HG02588 (cell line): ENCODE measurements around the gene CDKN2B-AS1.

Source experiments
- ATAC-seq: cut with Tn5 transposase; IDR thresholded peaks from one replicate; pipeline ENCODE4 v1.9.1; 2021; ENCODE audit warnings: mild to moderate bottlenecking, moderate library complexity; ENCODE audit not compliant: unreplicated experiment

Gene CDKN2B-AS1

GRCh38 chr9:22147813-22148527 lies 153.4 kb downstream of the CDKN2B-AS1 start:
- ATAC-seq, result no peak

- no peak for ATAC-seq
Measured at GRCh38 chr9:22148528-22148875, 153.9 kb downstream of the CDKN2B-AS1 start.

GRCh38 chr9:22148876-22149637 lies 154.5 kb downstream of the CDKN2B-AS1 start:
- ATAC-seq, result no peak

GRCh38 chr9:22154064-22154463 lies 159.5 kb downstream of the CDKN2B-AS1 start:
- no peak for ATAC-seq

GRCh38 chr9:22156586-22156985 lies 162.0 kb downstream of the CDKN2B-AS1 start:
- no peak for ATAC-seq

- no peak for ATAC-seq
Measured at GRCh38 chr9:22157276-22157675, 162.7 kb downstream of the CDKN2B-AS1 start.

- no peak for ATAC-seq
Measured at GRCh38 chr9:22157828-22158227, 163.2 kb downstream of the CDKN2B-AS1 start.

- no peak for ATAC-seq
Measured at GRCh38 chr9:22158271-22158670, 163.7 kb downstream of the CDKN2B-AS1 start.

GRCh38 chr9:22158927-22159346 lies 164.3 kb downstream of the CDKN2B-AS1 start:
- no peak for ATAC-seq

GRCh38 chr9:22159586-22159985 lies 165.0 kb downstream of the CDKN2B-AS1 start:
- no peak for ATAC-seq

- ATAC-seq, result no peak
Measured at GRCh38 chr9:22160221-22160620, 165.6 kb downstream of the CDKN2B-AS1 start.

GRCh38 chr9:22165144-22165543 lies 170.6 kb downstream of the CDKN2B-AS1 start:
- ATAC-seq, result no peak

GRCh38 chr9:22169243-22169642 lies 174.7 kb downstream of the CDKN2B-AS1 start:
- ATAC-seq, result no peak

GRCh38 chr9:22169727-22170503 lies 175.3 kb downstream of the CDKN2B-AS1 start:
- no peak for ATAC-seq
